Stimulated activated CD8-positive, alpha-beta memory T cell treated with anti-CD3 and anti-CD28 coated beads, Interleukin-15, amount 100 ng/mL, for 48 hours (primary cell): ENCODE data around the gene TIA1.
A peak's percentile ranks its signal among the peaks of the same experiment; 100 is the strongest.
"Not testable (repeated sequence)": the region's sequence is repeated elsewhere in the genome, so short reads cannot be mapped to it uniquely, and the experiment has no call there.

Experiments
- DNase-seq, 2 donors: peaks; one replicate each; pipeline ENCODE4 v3.0.0-alpha.2; 2020; ENCODE audit warnings: low read depth in 2 of 2

Gene TIA1

DNA sequence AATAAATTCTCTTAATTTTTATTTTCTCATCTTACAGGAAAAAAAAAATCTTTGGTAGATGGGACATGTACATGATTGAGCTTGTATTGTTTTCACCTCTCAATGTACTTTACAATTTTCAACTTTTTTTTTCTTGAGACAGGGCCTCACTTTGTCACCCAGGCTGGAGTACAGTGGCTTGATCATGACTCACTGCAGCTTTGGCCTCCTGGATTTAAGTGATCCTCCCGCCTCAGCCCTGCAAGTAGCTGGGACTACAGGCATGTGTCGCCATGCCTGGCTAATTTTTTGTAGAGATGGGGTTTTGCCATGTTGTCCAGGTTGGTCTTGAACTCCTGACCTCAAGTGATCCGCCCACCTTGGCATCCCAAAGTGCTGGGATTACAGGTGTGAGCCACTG, 25.1 kb downstream of the TIA1 start:
- DNase-seq, result not testable (repeated sequence)

GRCh38 chr2:70214953-70215549, 33.4 kb downstream of the TIA1 start:
- DNase-seq, result no peak

DNA sequence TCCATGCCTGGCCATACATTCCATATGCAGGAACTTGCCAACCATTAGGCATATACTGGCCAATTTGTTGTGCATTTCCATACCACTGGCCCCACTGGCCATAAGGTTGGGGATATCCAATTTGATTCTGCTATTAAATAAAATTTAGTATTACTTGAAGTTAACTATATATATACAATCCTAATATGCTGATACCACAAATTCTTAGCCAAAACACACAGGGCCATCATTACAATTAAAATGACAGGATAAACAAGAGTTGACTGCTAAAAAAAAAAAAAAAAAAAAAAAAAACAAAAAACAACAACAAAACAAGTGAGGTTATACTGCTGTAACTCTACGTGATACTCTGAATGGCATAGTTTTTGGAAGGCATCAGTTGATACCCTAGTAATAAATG, 34.1 kb downstream of the TIA1 start:
- DNase-seq, result no peak

DNA sequence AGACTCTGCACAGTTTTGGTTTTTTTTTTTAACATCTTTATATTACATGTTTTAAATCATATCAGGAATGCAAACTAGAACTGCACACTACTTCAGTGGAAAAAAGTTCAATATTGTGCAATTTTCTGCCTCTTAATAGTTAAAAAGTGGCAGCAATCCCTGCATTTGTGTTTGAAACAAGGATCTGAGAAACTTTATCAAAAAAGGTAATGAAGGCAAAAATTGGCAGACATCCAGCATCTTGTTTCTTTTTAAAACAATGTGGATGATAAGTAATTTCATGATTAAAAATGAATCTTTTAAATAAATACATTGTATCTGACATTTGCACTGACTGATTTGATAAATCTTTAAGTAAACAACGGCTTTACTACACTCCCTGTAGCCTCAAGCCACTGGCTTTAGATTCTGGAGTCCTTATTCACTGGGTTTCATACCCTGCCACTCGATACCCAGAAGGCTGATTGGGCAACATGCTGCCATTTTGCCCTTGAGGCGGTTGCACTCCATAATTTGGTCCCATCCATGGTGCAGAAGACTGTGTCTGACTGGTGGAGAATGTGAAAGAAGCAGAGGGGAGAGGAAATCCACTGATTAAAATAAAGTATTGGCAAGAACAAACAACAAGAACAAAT, 36.0 kb downstream of the TIA1 start:
- DNase-seq, result no peak

DNA sequence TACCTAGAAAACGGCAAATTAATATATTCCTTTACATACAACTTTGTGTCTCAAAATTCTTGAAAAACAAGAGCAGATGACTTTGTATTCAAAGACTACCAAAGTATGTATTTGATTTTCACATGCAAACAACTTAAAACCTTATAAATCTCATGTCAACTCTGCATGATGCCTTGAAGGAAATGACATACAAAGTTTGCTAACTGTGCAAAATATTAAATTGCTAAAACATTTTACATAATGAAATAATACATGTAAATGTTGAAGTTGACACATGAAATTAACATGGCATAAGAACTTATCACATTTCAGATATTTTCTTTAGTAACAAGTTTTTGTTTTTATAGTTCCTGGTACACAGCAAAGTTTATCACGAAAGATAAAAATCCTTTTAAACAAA, 36.8 kb downstream of the TIA1 start:
- no peak for DNase-seq

DNA sequence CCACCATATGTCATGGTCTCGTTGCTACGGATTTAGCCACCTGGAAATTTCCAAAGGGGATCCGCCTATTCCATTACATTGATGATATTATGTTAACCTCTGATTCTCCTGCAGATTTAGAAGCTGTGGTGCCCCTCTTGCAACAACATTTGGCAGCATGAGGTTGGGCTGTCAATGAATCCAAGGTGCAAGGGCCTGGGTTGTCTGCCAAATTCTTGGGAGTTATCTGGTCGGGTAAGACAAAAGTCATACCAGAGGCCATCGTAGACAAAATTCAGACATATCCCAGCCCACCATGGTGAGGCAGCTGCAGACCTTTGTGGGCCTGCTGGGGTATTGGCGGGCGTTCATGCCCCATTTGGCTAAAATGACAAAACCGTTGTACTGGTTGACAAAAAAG, 44.0 kb downstream of the TIA1 start:
- no peak for DNase-seq

- no peak for DNase-seq
These were observed 45.3 kb downstream of the TIA1 start for GRCh38 chr2:70203086-70203485.

DNA sequence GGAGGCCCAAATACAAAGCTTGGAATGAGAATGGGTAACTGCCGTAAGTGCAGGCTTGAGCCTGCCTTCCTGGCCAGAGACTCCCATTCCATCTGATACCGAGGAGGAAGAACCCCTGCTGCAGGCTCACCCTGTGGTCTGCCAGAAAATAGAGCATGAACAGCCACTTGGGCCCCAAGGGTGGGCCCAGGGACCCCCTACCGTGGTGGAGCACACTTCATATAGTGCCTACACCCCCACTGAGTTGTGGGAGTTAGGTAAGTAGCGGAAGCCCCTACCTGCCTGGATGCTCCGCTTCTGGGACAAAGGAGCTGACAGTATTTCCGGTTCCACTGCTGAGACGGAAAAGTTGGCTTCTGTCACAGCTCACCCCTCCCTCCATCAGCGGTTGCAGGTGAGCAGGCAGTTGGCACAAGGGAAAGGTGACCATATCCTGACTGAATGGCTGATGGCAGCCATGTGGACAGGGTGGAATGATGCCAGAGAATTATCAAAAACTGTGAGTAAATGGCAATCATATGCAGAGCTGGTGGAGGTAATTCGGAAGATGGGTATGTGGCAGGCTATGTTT, 46.1 kb downstream of the TIA1 start:
- DNase-seq, result no peak

GRCh38 chr2:70201831-70202230, 46.6 kb downstream of the TIA1 start:
- no peak for DNase-seq

DNA sequence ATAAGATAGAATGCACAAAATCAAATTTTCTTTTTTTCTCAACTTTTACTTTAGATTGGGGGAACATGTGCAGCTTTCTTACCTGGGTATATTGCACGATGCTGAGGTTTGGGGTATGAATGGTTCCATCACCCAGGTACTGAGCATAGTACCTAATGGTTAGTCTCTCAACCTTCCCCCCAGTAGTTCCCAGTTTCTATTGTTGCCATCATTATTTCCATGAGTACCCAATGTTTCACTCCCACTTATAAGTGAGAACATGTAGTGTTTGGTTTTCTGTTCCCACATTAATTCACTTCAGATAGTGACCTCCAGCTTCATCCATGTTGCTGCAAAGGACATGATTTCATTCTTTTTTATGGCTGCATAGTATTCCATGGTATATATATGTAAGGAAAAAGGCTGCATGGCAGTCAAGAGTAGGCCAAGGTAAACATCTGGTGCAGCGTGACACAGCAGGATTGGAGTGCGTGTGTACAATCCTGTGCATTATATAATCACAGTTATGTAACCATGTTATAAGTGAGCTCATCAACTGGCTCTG, 47.1 kb downstream of the TIA1 start:
- DNase-seq, result no peak

- DNase-seq, result no peak
These were observed 49.0 kb downstream of the TIA1 start for GRCh38 chr2:70199320-70199864.

- DNase-seq, result no peak
These were observed 55.9 kb downstream of the TIA1 start for GRCh38 chr2:70192516-70192915.

DNA sequence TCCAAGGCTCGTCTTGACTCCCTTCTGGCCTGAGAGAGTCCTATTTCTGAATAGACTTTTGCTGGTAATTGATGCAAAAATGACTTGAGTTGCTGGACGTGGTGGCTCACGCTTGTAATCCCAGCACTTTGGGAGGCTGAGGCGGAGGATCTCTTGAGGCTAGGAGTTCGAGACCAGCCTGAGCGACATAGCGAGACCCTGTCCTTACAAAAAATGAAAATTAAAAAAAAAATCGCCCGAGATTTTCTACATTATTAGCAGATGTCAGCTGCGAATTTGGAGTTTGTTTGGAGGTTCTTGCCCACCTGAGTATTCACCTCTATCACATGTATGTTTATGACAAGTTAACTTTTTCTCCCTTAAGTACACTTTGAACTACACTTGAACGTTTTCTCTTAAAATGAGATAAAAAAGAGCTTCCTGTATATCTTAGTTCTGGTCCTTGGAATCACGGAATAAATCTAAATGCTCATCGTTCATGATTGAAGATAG, 57.1 kb downstream of the TIA1 start:
- no peak for DNase-seq

- peak; percentile 94 to 95 for DNase-seq
These were observed 57.8 kb downstream of the TIA1 start, which contains the start of gene C2orf42 for GRCh38 chr2:70190418-70191243. TSS of gene C2orf42 (minus strand) at chr2:70191019. CDS start at chr2:70181985, 9,034 bp downstream.

DNA sequence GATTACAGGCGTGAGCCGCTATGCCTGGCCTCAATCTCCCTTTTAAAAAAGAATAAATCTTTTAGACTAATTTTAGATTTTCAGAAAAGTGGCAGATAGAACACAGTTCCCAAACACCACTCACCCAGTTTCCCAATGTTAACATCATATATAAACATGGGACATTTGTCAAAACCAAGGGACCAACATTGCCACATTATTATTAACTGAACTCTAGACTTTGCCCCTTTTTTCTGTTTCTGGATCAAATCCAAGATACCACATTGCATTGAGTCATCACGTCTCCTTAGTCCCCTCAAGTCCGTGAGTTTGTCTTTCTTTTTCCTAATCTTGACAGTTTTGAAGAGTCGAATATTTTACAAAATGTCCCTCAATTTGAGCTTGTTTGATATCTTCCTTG, 60.0 kb downstream of the TIA1 start:
- no peak for DNase-seq

DNA sequence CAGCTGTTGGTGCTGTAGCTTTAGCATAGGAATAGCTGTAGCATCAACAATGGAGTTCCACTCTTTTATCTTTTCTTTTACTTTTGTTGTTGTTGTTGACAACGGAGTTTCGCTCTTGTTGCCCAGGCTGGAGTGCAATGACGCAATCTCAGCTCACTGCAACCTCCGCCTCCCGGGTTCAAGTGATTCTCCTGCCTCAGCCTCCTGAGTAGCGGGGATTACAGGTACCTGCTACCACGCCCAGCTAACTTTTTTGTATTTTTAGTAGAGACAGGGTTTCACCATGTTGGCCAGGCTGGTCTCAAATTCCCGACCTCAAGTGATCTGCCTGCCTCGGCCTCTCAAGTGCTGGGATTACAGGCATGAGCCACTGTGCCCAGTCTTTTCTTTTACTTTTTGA, 61.3 kb downstream of the TIA1 start:
- not testable (repeated sequence) for DNase-seq

DNA sequence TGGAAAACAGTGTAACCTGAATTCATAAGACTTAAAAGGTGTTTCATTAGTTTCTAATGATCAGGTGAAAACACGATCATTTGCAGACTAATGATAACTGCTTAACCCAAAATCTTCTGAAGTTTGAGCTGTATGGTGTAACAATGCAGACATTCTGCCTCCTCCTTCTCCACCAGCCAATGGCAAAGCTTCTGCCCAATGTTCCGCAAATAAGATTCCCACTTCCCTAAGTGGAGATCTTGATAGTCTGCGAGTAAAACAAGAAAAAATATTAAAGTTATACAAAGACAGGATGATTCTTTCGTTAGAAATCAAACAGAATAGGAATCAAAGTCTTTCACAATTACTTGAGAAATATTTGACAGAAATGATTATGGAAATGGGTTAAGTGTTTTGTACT, 65.7 kb downstream of the TIA1 start:
- no peak for DNase-seq

DNA sequence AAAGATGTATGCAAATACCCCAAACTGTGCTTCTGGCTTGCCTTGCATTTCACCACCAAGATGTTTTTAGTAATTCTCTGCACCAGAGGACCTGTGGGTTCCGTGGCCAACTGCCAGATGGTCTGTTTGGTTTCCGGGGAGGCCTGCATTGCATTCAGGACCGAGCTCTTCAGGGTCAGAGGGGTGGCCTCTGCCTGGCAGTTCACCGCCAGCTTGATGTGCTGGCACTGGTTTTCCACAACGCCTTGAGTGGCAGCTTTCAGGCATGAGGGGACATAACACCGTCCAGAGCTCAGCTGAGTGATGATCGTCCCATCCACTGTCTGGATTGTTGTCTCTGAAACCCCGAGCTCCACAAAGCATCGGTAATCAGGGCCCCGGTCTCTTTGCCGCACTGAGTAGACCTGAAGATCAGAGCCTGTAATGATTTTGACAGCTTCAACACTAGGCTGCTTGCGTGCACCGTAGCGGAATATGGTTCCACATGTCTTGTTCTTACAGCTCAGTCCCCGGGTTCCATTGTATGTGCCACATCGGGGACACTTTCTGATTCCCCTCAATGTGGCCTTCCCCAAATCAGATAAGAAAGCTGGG, 67.0 kb downstream of the TIA1 start:
- no peak for DNase-seq

- no peak for DNase-seq
These were observed 74.9 kb downstream of the TIA1 start for GRCh38 chr2:70173520-70173919.

- not testable (repeated sequence) for DNase-seq
These were observed 78.7 kb downstream of the TIA1 start for GRCh38 chr2:70169654-70170245.

DNA sequence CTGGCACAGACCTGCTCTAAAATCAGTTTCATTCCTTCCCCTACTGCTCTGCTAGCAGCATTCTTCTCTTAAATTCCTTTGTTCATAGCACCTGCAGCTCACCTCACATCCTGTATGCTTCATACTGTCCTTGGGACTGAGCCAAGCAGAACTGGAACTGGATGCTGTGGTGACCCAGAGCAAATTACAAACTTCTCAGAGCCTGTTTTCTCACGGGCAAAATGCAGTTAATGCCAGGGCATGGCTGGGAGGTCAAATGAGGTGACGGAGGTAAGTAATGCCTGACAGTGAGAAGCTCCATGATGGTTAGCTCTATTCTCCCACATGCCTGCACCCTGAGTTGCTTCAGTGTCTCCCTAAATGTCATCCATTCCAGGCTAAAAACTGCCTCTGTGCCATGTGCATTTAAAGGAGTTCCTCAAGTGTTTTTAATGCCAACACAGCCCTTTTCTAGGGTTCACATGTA, 87.3 kb downstream of the TIA1 start:
- DNase-seq, result no peak
